Measurements from ENCODE around the gene C10orf88. TPM values are rescaled to one million over a fixed set of nuclear protein-coding genes. Genes with fewer than 3 reads are reported as not detected.
"Not testable (repeated sequence)": the region's sequence is repeated elsewhere in the genome, so short reads cannot be mapped to it uniquely, and the experiment has no call there.

The C10orf88 gene
- total and polyA plus RNA-seq, 2 experiments from 2014 or later = 5.6 to 11.1 TPM

DNA sequence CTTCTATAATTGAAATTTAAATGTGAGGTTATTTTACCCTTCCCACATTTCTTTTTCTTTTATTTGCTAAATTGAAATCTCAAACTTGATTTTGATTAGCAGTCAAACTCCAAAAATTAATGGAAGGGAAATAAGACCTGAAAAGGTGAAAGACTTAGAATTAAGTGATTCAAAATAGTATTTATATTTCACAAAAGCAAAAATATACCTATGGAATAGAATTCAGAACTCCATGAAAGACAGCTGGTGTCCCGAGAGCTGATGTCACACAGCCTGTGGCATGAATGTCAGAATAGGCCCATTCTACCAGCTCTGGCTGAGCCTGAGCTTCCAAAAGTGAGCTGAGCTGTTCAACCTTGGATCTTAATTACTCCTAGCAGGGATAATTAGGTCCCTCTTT, 43.7 kb downstream of the C10orf88 start, which contains the start of gene FAM24A:
TSS of gene FAM24A (plus strand) at position 301 of the 400 bp plus-strand sequence. CDS start 1,025 bp downstream, outside the sequence.
- Histone ChIP-seq H3K9me2 (ENCODE audit: insufficient read depth) (no peaks in the 10 kb centered on the region), H3F3A (replicated peaks; ENCODE audit: low read depth) (no peaks in the 10 kb centered on the region), H3K36me3 (ENCODE audit: insufficient read depth) (no peaks in the 10 kb centered on the region), H3K27me3 (ENCODE audit: insufficient read depth) (no peaks in the 10 kb centered on the region), H4K20me1 (replicated peaks; ENCODE audit: insufficient read depth) (peaks cover 4% of the 10 kb centered on the region; the same call in 1 of the 2 replicates), H3K79me2 (replicated peaks; ENCODE audit: insufficient read depth) (no peaks in the 10 kb centered on the region), H3K4me3 (no peak within 1 kb of the TSS), H3K4me2 (no peak within 1 kb of the TSS), H2AFZ (no peak within 1 kb of the TSS), H3K4me1 (ENCODE audit: insufficient read depth) (no peaks in the 10 kb centered on the region), H3K27ac (ENCODE audit: low read depth) (no peak within 1 kb of the TSS)
- H3K4me3 Mint-ChIP-seq = no peak within 1 kb of the TSS
- H3K27ac Mint-ChIP-seq = no peak within 1 kb of the TSS
- DNase-seq (ENCODE audit: low spot score) (no peak), ATAC-seq (no peak)
- H3K9me3 Mint-ChIP-seq = no peaks in the 10 kb centered on the region
- H3K4me1 Mint-ChIP-seq = no peaks in the 10 kb centered on the region; the same call in 2 of the 3 replicates
- peaks cover 7% of the 10 kb centered on the region for H3K27me3 Mint-ChIP-seq (ENCODE audit: insufficient read depth, low read depth, poor library complexity)
- TF ChIP-seq STAT1 (IDR thresholded peaks at IDR 0.05; ENCODE audit: unreplicated experiment) (no peak), ZNF114 (CRISPR knock-in tag; IDR thresholded peaks at IDR 0.05) (no peak), NANOG (IDR thresholded peaks at IDR 0.05; ENCODE audit: borderline replicate concordance) (no peak)
- TF ChIP-seq, protein P1, sequence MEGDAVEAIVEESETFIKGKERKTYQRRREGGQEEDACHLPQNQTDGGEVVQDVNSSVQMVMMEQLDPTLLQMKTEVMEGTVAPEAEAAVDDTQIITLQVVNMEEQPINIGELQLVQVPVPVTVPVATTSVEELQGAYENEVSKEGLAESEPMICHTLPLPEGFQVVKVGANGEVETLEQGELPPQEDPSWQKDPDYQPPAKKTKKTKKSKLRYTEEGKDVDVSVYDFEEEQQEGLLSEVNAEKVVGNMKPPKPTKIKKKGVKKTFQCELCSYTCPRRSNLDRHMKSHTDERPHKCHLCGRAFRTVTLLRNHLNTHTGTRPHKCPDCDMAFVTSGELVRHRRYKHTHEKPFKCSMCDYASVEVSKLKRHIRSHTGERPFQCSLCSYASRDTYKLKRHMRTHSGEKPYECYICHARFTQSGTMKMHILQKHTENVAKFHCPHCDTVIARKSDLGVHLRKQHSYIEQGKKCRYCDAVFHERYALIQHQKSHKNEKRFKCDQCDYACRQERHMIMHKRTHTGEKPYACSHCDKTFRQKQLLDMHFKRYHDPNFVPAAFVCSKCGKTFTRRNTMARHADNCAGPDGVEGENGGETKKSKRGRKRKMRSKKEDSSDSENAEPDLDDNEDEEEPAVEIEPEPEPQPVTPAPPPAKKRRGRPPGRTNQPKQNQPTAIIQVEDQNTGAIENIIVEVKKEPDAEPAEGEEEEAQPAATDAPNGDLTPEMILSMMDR (conservative IDR thresholded peaks at IDR 0.05; ENCODE audit: low read depth in 2 of 2) = no peak
- TF ChIP-seq, protein P2, sequence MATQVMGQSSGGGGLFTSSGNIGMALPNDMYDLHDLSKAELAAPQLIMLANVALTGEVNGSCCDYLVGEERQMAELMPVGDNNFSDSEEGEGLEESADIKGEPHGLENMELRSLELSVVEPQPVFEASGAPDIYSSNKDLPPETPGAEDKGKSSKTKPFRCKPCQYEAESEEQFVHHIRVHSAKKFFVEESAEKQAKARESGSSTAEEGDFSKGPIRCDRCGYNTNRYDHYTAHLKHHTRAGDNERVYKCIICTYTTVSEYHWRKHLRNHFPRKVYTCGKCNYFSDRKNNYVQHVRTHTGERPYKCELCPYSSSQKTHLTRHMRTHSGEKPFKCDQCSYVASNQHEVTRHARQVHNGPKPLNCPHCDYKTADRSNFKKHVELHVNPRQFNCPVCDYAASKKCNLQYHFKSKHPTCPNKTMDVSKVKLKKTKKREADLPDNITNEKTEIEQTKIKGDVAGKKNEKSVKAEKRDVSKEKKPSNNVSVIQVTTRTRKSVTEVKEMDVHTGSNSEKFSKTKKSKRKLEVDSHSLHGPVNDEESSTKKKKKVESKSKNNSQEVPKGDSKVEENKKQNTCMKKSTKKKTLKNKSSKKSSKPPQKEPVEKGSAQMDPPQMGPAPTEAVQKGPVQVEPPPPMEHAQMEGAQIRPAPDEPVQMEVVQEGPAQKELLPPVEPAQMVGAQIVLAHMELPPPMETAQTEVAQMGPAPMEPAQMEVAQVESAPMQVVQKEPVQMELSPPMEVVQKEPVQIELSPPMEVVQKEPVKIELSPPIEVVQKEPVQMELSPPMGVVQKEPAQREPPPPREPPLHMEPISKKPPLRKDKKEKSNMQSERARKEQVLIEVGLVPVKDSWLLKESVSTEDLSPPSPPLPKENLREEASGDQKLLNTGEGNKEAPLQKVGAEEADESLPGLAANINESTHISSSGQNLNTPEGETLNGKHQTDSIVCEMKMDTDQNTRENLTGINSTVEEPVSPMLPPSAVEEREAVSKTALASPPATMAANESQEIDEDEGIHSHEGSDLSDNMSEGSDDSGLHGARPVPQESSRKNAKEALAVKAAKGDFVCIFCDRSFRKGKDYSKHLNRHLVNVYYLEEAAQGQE (IDR thresholded peaks at IDR 0.05; ENCODE audit: unreplicated experiment) = no peak
- H3K36me3 Mint-ChIP-seq (ENCODE audit: low read depth) = no peaks in the 10 kb centered on the region

DNA sequence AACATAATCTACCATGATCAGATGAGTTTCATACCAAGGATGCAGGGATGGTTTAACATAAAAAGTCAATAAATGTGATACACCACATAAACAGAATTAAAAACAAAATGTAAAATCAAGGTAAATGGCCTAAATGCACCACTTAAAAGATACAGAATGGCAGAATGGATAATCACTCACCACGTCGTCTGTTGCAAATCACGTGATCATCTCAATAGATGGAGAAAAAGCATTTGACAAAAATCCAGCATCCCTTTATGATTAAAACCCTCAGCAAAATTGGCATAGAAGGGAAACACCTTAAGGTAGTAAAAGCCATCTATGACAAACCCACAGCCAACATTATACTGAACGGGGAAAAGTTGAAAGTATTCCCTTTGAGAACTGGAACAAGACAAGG, 50.2 kb downstream of the C10orf88 start:
- not testable (repeated sequence) for DNase-seq (ENCODE audit: low spot score); H3K4me1 ChIP-seq (ENCODE audit: insufficient read depth); H3K27ac ChIP-seq (ENCODE audit: low read depth); H3K4me3 ChIP-seq; H3F3A ChIP-seq (replicated peaks; ENCODE audit: low read depth); H3K36me3 ChIP-seq (ENCODE audit: insufficient read depth); H3K27me3 Mint-ChIP-seq (ENCODE audit: insufficient read depth, low read depth, poor library complexity); H3K4me3 Mint-ChIP-seq; H3K36me3 Mint-ChIP-seq (ENCODE audit: low read depth); H4K20me1 ChIP-seq (replicated peaks; ENCODE audit: insufficient read depth); H3K27me3 ChIP-seq (ENCODE audit: insufficient read depth); ATAC-seq; H3K9me3 Mint-ChIP-seq; H3K4me2 ChIP-seq; H3K79me2 ChIP-seq (replicated peaks; ENCODE audit: insufficient read depth); H2AFZ ChIP-seq; H3K27ac Mint-ChIP-seq; H3K9me2 ChIP-seq (ENCODE audit: insufficient read depth); H3K4me1 Mint-ChIP-seq
